Gastroesophageal sphincter (tissue), 4 donors: ENCODE data around the gene HS6ST2. TPM values are rescaled to one million over a fixed set of nuclear protein-coding genes. Genes with fewer than 3 reads are reported as not detected.

ENCODE experiments used
- ATAC-seq: fragments of 150-250 bp; one replicate; pipeline ENCODE4 v1.9.1; 2016; ENCODE audit warnings: mild to moderate bottlenecking, moderate library complexity
- H3K27ac ChIP-seq, 4 donors: fragments of 200-600 bp; sonication (generic) in 3 of 4; 1 replicate in 3 of 4; 2 replicates in 1 of 4; pipeline ENCODE4 v1.5.1; 2016 to 2019
- H3K27me3 ChIP-seq: fragments of 200-600 bp; sonication (generic); one replicate; pipeline ENCODE4 v1.5.1; 2019
- H3K36me3 ChIP-seq, 2 donors: fragments of 200-600 bp; sonication (generic); one replicate each; pipeline ENCODE4 v1.5.1; 2019; ENCODE audit warnings: control low read depth in 1 of 2
- H3K4me1 ChIP-seq, 3 donors: fragments of 200-600 bp; sonication (generic); 1 replicate in 2 of 3; 2 replicates in 1 of 3; pipeline ENCODE4 v1.5.1; 2016 to 2019; ENCODE audit warnings: control low read depth in 2 of 3
- H3K4me3 ChIP-seq, 2 donors: fragments of 200-600 bp; sonication (generic); one replicate each; pipeline ENCODE4 v1.5.1; 2019; ENCODE audit warnings: mild to moderate bottlenecking in 1 of 2, moderate library complexity in 1 of 2
- H3K9me3 ChIP-seq, 3 donors: fragments of 200-600 bp; sonication (generic); one replicate each; pipeline ENCODE4 v1.5.1; 2017 to 2019; ENCODE audit warnings: control low read depth in 2 of 3
- EP300 ChIP-seq: sonication (generic); formaldehyde crosslinking; IDR thresholded peaks from one replicate; pipeline ENCODE4 v1.6.1; 2017; ENCODE audit warnings: antibody characterized with exemption, mild to moderate bottlenecking
- POLR2A ChIP-seq, 2 donors: fragments of 450-650 bp; IDR thresholded peaks; one replicate each; pipeline ENCODE4 v1.6.1; 2017; ENCODE audit warnings: antibody characterized with exemption in 2 of 2, mild to moderate bottlenecking in 2 of 2, moderate library complexity in 1 of 2
- POLR2AphosphoS5 ChIP-seq: sonication (generic); formaldehyde crosslinking; IDR thresholded peaks from one replicate; pipeline ENCODE4 v1.6.1; 2017; ENCODE audit warnings: antibody characterized with exemption
- whole genome bisulfite sequencing, 2 donors: methylation state at CpG; one replicate each; pipeline ENCODE4 v1.1.5; 2018; ENCODE audit warnings: low coverage in 1 of 2; 5-methylcytosine and 5-hydroxymethylcytosine counted together
- total RNA-seq, 4 donors: library from RNA; depleted of rRNA; stranded (reverse); fragments of >200 nt; gene quantifications; one replicate each; pipeline ENCODE4 v1.1.0, GENCODE V29; 2016
- TF ChIP-seq, protein P1 (sequence below), 4 experiments: fragments of 200-600 bp in 2 of 4; fragments of 450-650 bp in 2 of 4; sonication (generic) in 1 of 4; IDR thresholded peaks; one replicate each; pipeline ENCODE4 v1.5.1; 2017 to 2019; ENCODE audit warnings: antibody characterized with exemption in 4 of 4, mild to moderate bottlenecking in 2 of 4, moderate library complexity in 2 of 4

The HS6ST2 gene
- total RNA-seq, 4 donors from 2014 or later = 0.08 to 1.9 (median 0.22) TPM

DNA sequence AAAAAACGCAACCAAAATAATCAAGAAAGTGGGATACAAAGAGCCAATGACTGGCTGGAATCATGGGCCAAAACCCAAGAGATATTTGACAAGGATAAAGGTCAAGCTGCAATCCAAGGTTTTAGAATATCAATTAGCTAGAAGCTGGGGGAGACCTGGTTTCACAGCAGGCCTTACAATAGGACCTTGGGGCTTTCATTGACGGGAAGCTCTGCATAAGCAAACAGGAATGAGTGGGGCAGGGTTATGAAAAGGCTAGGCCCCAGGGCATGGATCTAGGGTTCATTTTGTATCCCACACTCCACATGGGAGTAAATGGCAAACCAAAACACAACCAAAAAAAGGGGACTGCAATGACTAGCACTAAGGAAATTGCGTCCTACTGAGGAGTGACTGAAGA is 215.3 kb downstream of the HS6ST2 start:
- 94 to 100% methylated on average over 1 to 2 of the region's 3 CpGs for WGBS, 2 donors
- H3K27me3 ChIP-seq = no peaks in the 10 kb centered on the region
- TF ChIP-seq POLR2A (IDR thresholded peaks at IDR 0.05) = no peak
- TF ChIP-seq EP300 = no peak
- no peak for TF ChIP-seq POLR2AphosphoS5
- TF ChIP-seq, protein P1, sequence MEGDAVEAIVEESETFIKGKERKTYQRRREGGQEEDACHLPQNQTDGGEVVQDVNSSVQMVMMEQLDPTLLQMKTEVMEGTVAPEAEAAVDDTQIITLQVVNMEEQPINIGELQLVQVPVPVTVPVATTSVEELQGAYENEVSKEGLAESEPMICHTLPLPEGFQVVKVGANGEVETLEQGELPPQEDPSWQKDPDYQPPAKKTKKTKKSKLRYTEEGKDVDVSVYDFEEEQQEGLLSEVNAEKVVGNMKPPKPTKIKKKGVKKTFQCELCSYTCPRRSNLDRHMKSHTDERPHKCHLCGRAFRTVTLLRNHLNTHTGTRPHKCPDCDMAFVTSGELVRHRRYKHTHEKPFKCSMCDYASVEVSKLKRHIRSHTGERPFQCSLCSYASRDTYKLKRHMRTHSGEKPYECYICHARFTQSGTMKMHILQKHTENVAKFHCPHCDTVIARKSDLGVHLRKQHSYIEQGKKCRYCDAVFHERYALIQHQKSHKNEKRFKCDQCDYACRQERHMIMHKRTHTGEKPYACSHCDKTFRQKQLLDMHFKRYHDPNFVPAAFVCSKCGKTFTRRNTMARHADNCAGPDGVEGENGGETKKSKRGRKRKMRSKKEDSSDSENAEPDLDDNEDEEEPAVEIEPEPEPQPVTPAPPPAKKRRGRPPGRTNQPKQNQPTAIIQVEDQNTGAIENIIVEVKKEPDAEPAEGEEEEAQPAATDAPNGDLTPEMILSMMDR (IDR thresholded peaks at IDR 0.05) = no peak

DNA sequence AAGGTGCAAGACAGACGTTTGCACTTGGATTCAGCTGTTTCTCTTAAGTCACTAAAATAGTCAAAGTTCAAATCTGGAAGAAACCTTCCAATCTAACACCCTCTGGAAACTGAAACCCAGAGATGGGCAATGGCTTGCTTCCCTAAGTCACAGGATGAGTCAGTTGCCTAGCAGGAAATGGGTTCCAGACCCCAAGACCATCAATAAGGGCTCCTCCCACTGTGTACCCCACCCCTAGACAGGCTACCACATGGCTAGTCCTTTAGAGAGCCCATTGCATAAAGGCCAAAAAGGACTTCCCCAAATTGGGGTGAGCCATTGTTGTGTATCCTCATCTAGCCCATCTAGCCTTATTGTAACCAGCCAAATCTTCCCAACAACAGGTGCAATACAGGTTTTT is 216.2 kb downstream of the HS6ST2 start:
- Histone ChIP-seq H3K4me3 (no peak overlapping the region), H3K9me3 (no peaks in the 10 kb centered on the region), H3K36me3 (no peaks in the 10 kb centered on the region), H3K4me1 (no peaks in the 10 kb centered on the region), H3K27ac (no peak overlapping the region), H3K27me3 (no peaks in the 10 kb centered on the region)
- no peak for ATAC-seq
- WGBS, 2 donors = 0% methylated on average over 1 of the region's 1 CpG; no CpG with 5 or more reads in 1 of the 2 donors
- TF ChIP-seq, protein P1 (IDR thresholded peaks at IDR 0.05) = no peak
- no peak for TF ChIP-seq POLR2A (IDR thresholded peaks at IDR 0.05)
- TF ChIP-seq POLR2AphosphoS5 = no peak
- TF ChIP-seq EP300 = no peak

More for the DNA sequence above, 215.3 kb downstream of the HS6ST2 start:
- no peaks in the 10 kb centered on the region for H3K4me1 ChIP-seq
- H3K9me3 ChIP-seq = no peaks in the 10 kb centered on the region
- ATAC-seq = no peak
- H3K4me3 ChIP-seq = no peak overlapping the region
- no peak overlapping the region for H3K27ac ChIP-seq
- no peaks in the 10 kb centered on the region for H3K36me3 ChIP-seq

DNA sequence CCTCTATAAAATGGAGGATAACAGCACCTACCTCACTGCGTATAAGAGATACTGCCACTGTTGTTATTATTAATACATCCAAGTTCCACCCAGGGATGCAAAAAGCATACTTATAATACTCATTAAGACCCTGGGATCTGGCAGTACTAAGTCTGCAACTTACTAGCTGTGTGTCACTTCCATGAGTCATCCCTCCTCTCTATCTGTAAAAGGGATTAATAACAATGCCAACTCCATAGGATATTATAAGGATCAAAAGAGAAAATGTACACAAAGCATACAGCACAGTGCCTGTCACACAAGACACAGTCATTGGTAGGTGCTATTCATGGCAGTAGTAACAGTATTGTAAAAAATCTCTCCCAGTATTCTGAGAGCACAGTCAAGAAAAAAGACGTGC is 216.7 kb downstream of the HS6ST2 start:
- H3K27ac ChIP-seq = no peak overlapping the region
- 70 to 71% methylated on average over 1 to 2 of the region's 2 CpGs for WGBS, 2 donors
- no peaks in the 10 kb centered on the region for H3K27me3 ChIP-seq
- no peak overlapping the region for H3K4me3 ChIP-seq
- no peak for ATAC-seq
- no peak for TF ChIP-seq POLR2AphosphoS5
- no peak for TF ChIP-seq POLR2A (IDR thresholded peaks at IDR 0.05)
- H3K4me1 ChIP-seq = no peaks in the 10 kb centered on the region
- no peaks in the 10 kb centered on the region for H3K9me3 ChIP-seq
- no peaks in the 10 kb centered on the region for H3K36me3 ChIP-seq

DNA sequence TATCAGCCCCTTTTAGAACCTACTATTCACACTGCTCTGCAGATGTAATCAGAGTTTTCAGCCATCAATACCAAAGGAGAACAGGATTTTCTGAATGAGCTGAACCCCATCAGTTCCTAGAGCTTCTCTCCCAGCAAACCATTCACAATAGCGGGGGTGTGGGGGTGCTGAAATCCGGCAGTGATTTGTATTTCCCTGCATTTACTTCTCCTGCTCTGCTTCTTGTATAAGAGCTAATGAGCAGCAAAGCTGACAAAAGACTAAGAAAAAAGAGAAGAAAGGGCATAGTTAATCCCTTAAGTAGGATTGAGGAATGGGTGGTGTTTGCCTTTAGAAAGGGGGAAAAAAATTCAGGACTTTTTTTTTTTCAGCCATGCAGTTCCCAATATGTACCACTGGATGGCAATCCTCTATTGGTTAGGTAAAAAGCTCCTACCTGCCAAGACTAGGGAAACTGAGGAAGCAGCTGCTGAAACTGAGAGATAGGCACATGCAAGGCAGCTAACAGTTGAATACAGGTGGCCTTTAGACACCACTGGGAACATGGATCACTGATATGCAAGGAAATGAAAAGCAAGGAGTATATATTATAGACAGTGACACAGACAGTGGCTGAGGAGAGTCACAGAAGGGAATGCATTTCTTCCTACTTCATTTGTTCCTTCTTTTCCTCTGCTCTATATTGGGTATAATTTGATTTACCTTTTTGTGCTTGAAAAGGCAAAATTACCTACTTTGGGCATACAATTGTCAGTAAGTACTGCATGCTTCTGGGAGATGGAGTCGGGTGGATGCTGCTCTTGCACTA is 217.9 kb downstream of the HS6ST2 start:
- Histone ChIP-seq H3K9me3 (no peaks in the 10 kb centered on the region), H3K4me3 (no peak overlapping the region), H3K27ac (no peak overlapping the region), H3K36me3 (no peaks in the 10 kb centered on the region), H3K27me3 (no peaks in the 10 kb centered on the region), H3K4me1 (no peaks in the 10 kb centered on the region)
- TF ChIP-seq POLR2AphosphoS5 = no peak
- TF ChIP-seq, protein P1 (IDR thresholded peaks at IDR 0.05) = peak in 1 of 4 experiments; percentile 46
- TF ChIP-seq POLR2A (IDR thresholded peaks at IDR 0.05) = no peak
- ATAC-seq = no peak
- WGBS, 2 donors = 82% methylated on average over 2 of the region's 3 CpGs; no CpG with 5 or more reads in 1 of the 2 donors

DNA sequence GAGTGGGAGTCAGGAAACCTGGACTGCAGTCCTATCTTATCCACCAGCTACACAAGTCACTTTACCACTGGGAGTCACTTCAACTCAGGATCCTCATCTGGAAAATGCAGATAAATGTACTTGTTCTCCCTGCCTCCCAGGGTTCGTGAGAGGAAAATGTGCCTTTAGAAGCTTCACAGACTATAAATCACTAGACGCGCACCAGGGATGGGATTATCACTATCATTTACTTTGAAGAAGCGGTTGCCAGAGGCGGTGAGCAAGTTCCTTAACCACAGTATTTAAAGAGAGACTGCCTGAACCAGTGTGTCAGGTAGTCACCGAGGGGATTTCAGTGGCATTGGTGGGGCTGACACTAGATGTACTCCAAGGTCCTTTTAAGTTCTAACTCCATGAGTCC is 219.5 kb downstream of the HS6ST2 start:
- TF ChIP-seq POLR2AphosphoS5 (no peak), EP300 (no peak), POLR2A (IDR thresholded peaks at IDR 0.05) (no peak)
- TF ChIP-seq, protein P1 (IDR thresholded peaks at IDR 0.05) = no peak
- WGBS, 2 donors = 79 to 82% methylated on average over 3 to 5 of the region's 6 CpGs
- Histone ChIP-seq H3K36me3 (no peaks in the 10 kb centered on the region), H3K4me1 (no peaks in the 10 kb centered on the region), H3K27ac (no peak overlapping the region), H3K4me3 (no peak overlapping the region), H3K9me3 (no peaks in the 10 kb centered on the region), H3K27me3 (no peaks in the 10 kb centered on the region)
- no peak for ATAC-seq
